ENCODE measurements around the gene CEP170. TPM values are rescaled to one million over a fixed set of nuclear protein-coding genes. Genes with fewer than 3 reads are reported as not detected.

The CEP170 gene
- 10 to 100 TPM; 16.6 to 36.0 (median 23.2) TPM for polyA plus RNA-seq (ENCODE audit: low read depth in 6 of 6)

GRCh38 chr1:243254927-243255790, at the start of gene CEP170:
TSS of gene CEP170 (minus strand) at chr1:243255281. CDS start at chr1:243225280, 30,001 bp downstream.
- Mint-ChIP-seq H3K27me3 (no peaks in the 10 kb centered on the region), H3K36me3 (no peaks in the 10 kb centered on the region), H3K4me3 (peak within 1 kb of the TSS; percentile 99 to 100 (median 100)), H3K4me1 (peaks cover 22 to 51% (median 26%) of the 10 kb centered on the region in 3 donors), H3K27ac (peak within 1 kb of the TSS; percentile 99 to 100 (median 100)), H3K9me3 (no peaks in the 10 kb centered on the region)
- ATAC-seq (ENCODE audit: low read depth in 2 of 2), result peak; percentile 66 to 68
- peak; percentile 90 for DNase-seq

GRCh38 chr1:243301059-243301458, 46.0 kb upstream of the CEP170 start:
- H3K36me3 Mint-ChIP-seq, result peaks cover 26 to 29% of the 10 kb centered on the region in 2 donors
- no peak overlapping the region for H3K4me3 Mint-ChIP-seq
- no peak for ATAC-seq (ENCODE audit: low read depth in 2 of 2)
- peaks cover 0 to 18% (median 8%) of the 10 kb centered on the region in 7 donors for H3K9me3 Mint-ChIP-seq
- no peak for DNase-seq
- no peak overlapping the region for H3K27ac Mint-ChIP-seq
- H3K4me1 Mint-ChIP-seq, result peaks cover 0 to 3% (median 0%) of the 10 kb centered on the region in 3 donors
- no peaks in the 10 kb centered on the region for H3K27me3 Mint-ChIP-seq

- H3K36me3 Mint-ChIP-seq, result peaks cover 44 to 48% of the 10 kb centered on the region in 2 donors
- H3K27ac Mint-ChIP-seq, result no peak overlapping the region
- H3K27me3 Mint-ChIP-seq, result no peaks in the 10 kb centered on the region
- no peak for ATAC-seq (ENCODE audit: low read depth in 2 of 2)
- DNase-seq, result no peak
- H3K4me1 Mint-ChIP-seq, result peaks cover 0 to 6% (median 0%) of the 10 kb centered on the region in 3 donors
- H3K4me3 Mint-ChIP-seq, result no peak overlapping the region
- H3K9me3 Mint-ChIP-seq, result peaks cover 3 to 21% (median 17%) of the 10 kb centered on the region in 7 donors
Observed at GRCh38 chr1:243299069-243299468, 44.0 kb upstream of the CEP170 start.

- no peak overlapping the region for H3K27ac Mint-ChIP-seq
- DNase-seq (no peak), ATAC-seq (ENCODE audit: low read depth in 2 of 2) (no peak)
- H3K36me3 Mint-ChIP-seq, result peaks cover 45 to 48% of the 10 kb centered on the region in 2 donors
- H3K9me3 Mint-ChIP-seq, result peaks cover 8 to 30% (median 21%) of the 10 kb centered on the region in 7 donors
- no peaks in the 10 kb centered on the region for H3K27me3 Mint-ChIP-seq
- no peak overlapping the region for H3K4me3 Mint-ChIP-seq
- H3K4me1 Mint-ChIP-seq, result peaks cover 0 to 7% (median 7%) of the 10 kb centered on the region in 3 donors
Observed at GRCh38 chr1:243294723-243295121, 39.6 kb upstream of the CEP170 start.

- no peaks in the 10 kb centered on the region for H3K27me3 Mint-ChIP-seq
- DNase-seq (no peak), ATAC-seq (ENCODE audit: low read depth in 2 of 2) (no peak)
- H3K36me3 Mint-ChIP-seq, result peaks cover 45 to 48% of the 10 kb centered on the region in 2 donors
- peaks cover 4 to 11% (median 7%) of the 10 kb centered on the region in 3 donors for H3K4me1 Mint-ChIP-seq
- H3K27ac Mint-ChIP-seq, result peak overlapping the region in 3 of 6 donors; percentile 45 to 90 (median 67)
- H3K9me3 Mint-ChIP-seq, result peaks cover 8 to 29% (median 21%) of the 10 kb centered on the region in 7 donors
- peak overlapping the region in 1 of 8 donors; percentile 44 for H3K4me3 Mint-ChIP-seq
Observed at GRCh38 chr1:243293941-243294722, 39.1 kb upstream of the CEP170 start.

GRCh38 chr1:243292117-243292516, 37.0 kb upstream of the CEP170 start:
- DNase-seq, result no peak

GRCh38 chr1:243291292-243291691, 36.2 kb upstream of the CEP170 start:
- Mint-ChIP-seq H3K36me3 (peaks cover 35 to 40% of the 10 kb centered on the region in 2 donors), H3K27me3 (no peaks in the 10 kb centered on the region), H3K27ac (no peak overlapping the region), H3K4me3 (no peak overlapping the region), H3K4me1 (peaks cover 18 to 39% (median 27%) of the 10 kb centered on the region in 3 donors), H3K9me3 (peaks cover 7 to 27% (median 15%) of the 10 kb centered on the region in 7 donors)
- DNase-seq, result no peak
- ATAC-seq (ENCODE audit: low read depth in 2 of 2), result no peak

More at GRCh38 chr1:243292117-243292516, 37.0 kb upstream of the CEP170 start:
- Mint-ChIP-seq H3K9me3 (peaks cover 8 to 29% (median 21%) of the 10 kb centered on the region in 7 donors), H3K27ac (peak overlapping the region in 1 of 6 donors; percentile 32), H3K36me3 (peaks cover 43% of the 10 kb centered on the region in 2 donors), H3K4me1 (peaks cover 12 to 31% (median 23%) of the 10 kb centered on the region in 3 donors), H3K27me3 (no peaks in the 10 kb centered on the region), H3K4me3 (no peak overlapping the region)
- no peak for ATAC-seq (ENCODE audit: low read depth in 2 of 2)

GRCh38 chr1:243288062-243288461, 33.0 kb upstream of the CEP170 start:
- H3K27me3 Mint-ChIP-seq, result no peaks in the 10 kb centered on the region
- H3K9me3 Mint-ChIP-seq, result peaks cover 1 to 5% (median 4%) of the 10 kb centered on the region in 7 donors
- H3K27ac Mint-ChIP-seq, result peak overlapping the region; percentile 56 to 97 (median 84)
- H3K36me3 Mint-ChIP-seq, result peaks cover 16 to 30% of the 10 kb centered on the region in 2 donors
- ATAC-seq (ENCODE audit: low read depth in 2 of 2), result peak; percentile 20 to 26
- peaks cover 29 to 47% (median 33%) of the 10 kb centered on the region in 3 donors for H3K4me1 Mint-ChIP-seq
- peak overlapping the region in 7 of 8 donors; percentile 16 to 57 (median 34) for H3K4me3 Mint-ChIP-seq
- DNase-seq, result no peak

- DNase-seq (peak; percentile 65), ATAC-seq (ENCODE audit: low read depth in 2 of 2) (peak; percentile 97)
- Mint-ChIP-seq H3K27ac (peak overlapping the region; percentile 56 to 97 (median 84)), H3K4me1 (peaks cover 29 to 47% (median 33%) of the 10 kb centered on the region in 3 donors), H3K27me3 (no peaks in the 10 kb centered on the region), H3K36me3 (peaks cover 16 to 33% of the 10 kb centered on the region in 2 donors), H3K9me3 (peaks cover under 1 to 7% (median 3%) of the 10 kb centered on the region in 7 donors), H3K4me3 (peak overlapping the region in 7 of 8 donors; percentile 16 to 57 (median 34))
Observed at GRCh38 chr1:243287652-243288051, 32.6 kb upstream of the CEP170 start.

GRCh38 chr1:243287123-243287460, 32.0 kb upstream of the CEP170 start:
- DNase-seq (no peak), ATAC-seq (ENCODE audit: low read depth in 2 of 2) (no peak)
- peaks cover 0 to 7% (median 3%) of the 10 kb centered on the region in 7 donors for H3K9me3 Mint-ChIP-seq
- peaks cover 29 to 46% (median 33%) of the 10 kb centered on the region in 3 donors for H3K4me1 Mint-ChIP-seq
- peaks cover 15 to 33% of the 10 kb centered on the region in 2 donors for H3K36me3 Mint-ChIP-seq
- H3K4me3 Mint-ChIP-seq, result peak overlapping the region in 4 of 8 donors; percentile 34 to 57 (median 40)
- H3K27me3 Mint-ChIP-seq, result no peaks in the 10 kb centered on the region
- peak overlapping the region; percentile 56 to 97 (median 84) for H3K27ac Mint-ChIP-seq

- peak overlapping the region; percentile 44 to 97 (median 86) for H3K27ac Mint-ChIP-seq
Observed at GRCh38 chr1:243286409-243287122, 31.5 kb upstream of the CEP170 start.

GRCh38 chr1:243281672-243282071, 26.6 kb upstream of the CEP170 start:
- Mint-ChIP-seq H3K27ac (no peak overlapping the region), H3K36me3 (peaks cover 15 to 34% of the 10 kb centered on the region in 2 donors)

More at GRCh38 chr1:243286409-243287122, 31.5 kb upstream of the CEP170 start:
- Mint-ChIP-seq H3K27me3 (no peaks in the 10 kb centered on the region), H3K9me3 (peaks cover 0 to 7% (median 3%) of the 10 kb centered on the region in 7 donors), H3K4me3 (peak overlapping the region in 4 of 8 donors; percentile 4 to 29 (median 24)), H3K4me1 (peaks cover 29 to 46% (median 33%) of the 10 kb centered on the region in 3 donors), H3K36me3 (peaks cover 15 to 33% of the 10 kb centered on the region in 2 donors)
- DNase-seq, result no peak
- ATAC-seq (ENCODE audit: low read depth in 2 of 2), result no peak

More at GRCh38 chr1:243281672-243282071, 26.6 kb upstream of the CEP170 start:
- H3K4me1 Mint-ChIP-seq, result peaks cover 10 to 17% (median 14%) of the 10 kb centered on the region in 3 donors
- ATAC-seq (ENCODE audit: low read depth in 2 of 2) (no peak), DNase-seq (no peak)
- H3K9me3 Mint-ChIP-seq, result peaks cover 0 to 7% (median 3%) of the 10 kb centered on the region in 7 donors
- no peaks in the 10 kb centered on the region for H3K27me3 Mint-ChIP-seq
- no peak overlapping the region for H3K4me3 Mint-ChIP-seq
